ENCODE results near the gene BMPR1B.
A peak's percentile ranks its signal among the peaks of the same experiment; 100 is the strongest.

Gene BMPR1B

GRCh38 chr4:95093936-95094929 lies 336.5 kb downstream of the BMPR1B start:
- DNase-seq (ENCODE audit: low read depth in 2 of 2): no peak
- no peak for TF ChIP-seq CTCF (IDR thresholded peaks at IDR 0.05; ENCODE audit: low read depth, low read length)

GRCh38 chr4:95095348-95095974 lies 337.7 kb downstream of the BMPR1B start:
- peak; percentile 64 for TF ChIP-seq CTCF (IDR thresholded peaks at IDR 0.05; ENCODE audit: low read depth, low read length)
- DNase-seq (ENCODE audit: low read depth in 2 of 2): peak; percentile 74 to 76
- H3K4me3 ChIP-seq (replicated peaks in 1 of 2; ENCODE audit: low read depth in 2 of 2, low read length in 2 of 2): no peak overlapping the region

More at GRCh38 chr4:95093936-95094929, 336.5 kb downstream of the BMPR1B start:
- no peak overlapping the region for H3K4me3 ChIP-seq (replicated peaks in 1 of 2; ENCODE audit: low read depth in 2 of 2, low read length in 2 of 2)

- no peak for DNase-seq (ENCODE audit: low read depth in 2 of 2)
- TF ChIP-seq CTCF (IDR thresholded peaks at IDR 0.05; ENCODE audit: low read depth, low read length): no peak
- no peak overlapping the region for H3K4me3 ChIP-seq (replicated peaks in 1 of 2; ENCODE audit: low read depth in 2 of 2, low read length in 2 of 2)
Observed at GRCh38 chr4:95102162-95102790, 344.5 kb downstream of the BMPR1B start.

- no peak overlapping the region for H3K4me3 ChIP-seq (replicated peaks in 1 of 2; ENCODE audit: low read depth in 2 of 2, low read length in 2 of 2)
- no peak for TF ChIP-seq CTCF (IDR thresholded peaks at IDR 0.05; ENCODE audit: low read depth, low read length)
- DNase-seq (ENCODE audit: low read depth in 2 of 2): no peak
Observed at GRCh38 chr4:95105112-95105511, 347.4 kb downstream of the BMPR1B start.

- TF ChIP-seq CTCF (IDR thresholded peaks at IDR 0.05; ENCODE audit: low read depth, low read length): no peak
- no peak for DNase-seq (ENCODE audit: low read depth in 2 of 2)
- H3K4me3 ChIP-seq (replicated peaks in 1 of 2; ENCODE audit: low read depth in 2 of 2, low read length in 2 of 2): no peak overlapping the region
Observed at GRCh38 chr4:95105983-95106382, 348.2 kb downstream of the BMPR1B start.

GRCh38 chr4:95106408-95106928 lies 348.7 kb downstream of the BMPR1B start:
- TF ChIP-seq CTCF (IDR thresholded peaks at IDR 0.05; ENCODE audit: low read depth, low read length): no peak
- no peak overlapping the region for H3K4me3 ChIP-seq (replicated peaks in 1 of 2; ENCODE audit: low read depth in 2 of 2, low read length in 2 of 2)
- peak in 1 of 2 donors; percentile 12 for DNase-seq (ENCODE audit: low read depth in 2 of 2)

Measured in cardiac fibroblast (primary cell).